ENCODE data around the gene SEC24D.

DNA sequence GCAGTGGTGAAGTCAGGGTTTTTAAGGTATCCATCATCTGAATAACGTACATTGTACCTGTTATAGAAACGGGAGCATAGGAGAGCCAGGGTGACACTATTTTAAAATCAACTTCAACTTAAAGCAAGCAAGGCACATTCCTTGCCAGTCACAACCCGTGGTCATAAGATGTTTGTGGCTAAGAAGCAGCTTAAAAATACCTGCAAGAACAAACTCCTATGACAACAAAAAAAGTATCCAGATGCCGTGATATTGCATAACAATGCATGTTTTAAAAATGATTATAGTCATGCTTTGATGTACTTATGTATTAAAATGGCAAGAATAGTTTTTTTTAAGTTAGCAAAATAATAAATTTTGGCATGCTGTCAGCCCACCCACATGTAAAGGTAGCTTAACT is 36.3 kb upstream of the SEC24D start:
- TF ChIP-seq, protein P1, sequence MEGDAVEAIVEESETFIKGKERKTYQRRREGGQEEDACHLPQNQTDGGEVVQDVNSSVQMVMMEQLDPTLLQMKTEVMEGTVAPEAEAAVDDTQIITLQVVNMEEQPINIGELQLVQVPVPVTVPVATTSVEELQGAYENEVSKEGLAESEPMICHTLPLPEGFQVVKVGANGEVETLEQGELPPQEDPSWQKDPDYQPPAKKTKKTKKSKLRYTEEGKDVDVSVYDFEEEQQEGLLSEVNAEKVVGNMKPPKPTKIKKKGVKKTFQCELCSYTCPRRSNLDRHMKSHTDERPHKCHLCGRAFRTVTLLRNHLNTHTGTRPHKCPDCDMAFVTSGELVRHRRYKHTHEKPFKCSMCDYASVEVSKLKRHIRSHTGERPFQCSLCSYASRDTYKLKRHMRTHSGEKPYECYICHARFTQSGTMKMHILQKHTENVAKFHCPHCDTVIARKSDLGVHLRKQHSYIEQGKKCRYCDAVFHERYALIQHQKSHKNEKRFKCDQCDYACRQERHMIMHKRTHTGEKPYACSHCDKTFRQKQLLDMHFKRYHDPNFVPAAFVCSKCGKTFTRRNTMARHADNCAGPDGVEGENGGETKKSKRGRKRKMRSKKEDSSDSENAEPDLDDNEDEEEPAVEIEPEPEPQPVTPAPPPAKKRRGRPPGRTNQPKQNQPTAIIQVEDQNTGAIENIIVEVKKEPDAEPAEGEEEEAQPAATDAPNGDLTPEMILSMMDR (IDR thresholded peaks at IDR 0.05; ENCODE audit: insufficient read depth, low read length, poor library complexity, severe bottlenecking), result no peak
- TF ChIP-seq EZH2phosphoT487 (conservative IDR thresholded peaks at IDR 0.05; ENCODE audit: low read length), result no peak

All from SU-DHL-6 (cell line).